ENCODE measurements around the gene ZNF500. TPM values are rescaled to one million over a fixed set of nuclear protein-coding genes. Genes with fewer than 3 reads are reported as not detected.

The ZNF500 gene
- total and polyA plus RNA-seq, 2 donors (not counting 3 experiments of a cell fraction or from before 2014, with no cell fraction given) = 8.6 to 13.5 TPM

- ChIA-PET CTCF (no interaction called here), POLR2A (no interaction called here)
- BruUV-seq (replicated peaks) = no TSS peak
- Histone ChIP-seq H2AFZ (ENCODE audit: low read depth, low read length) (no peak overlapping the region), H3K36me3 (ENCODE audit: control insufficient read depth in 2 of 2, extremely low read depth in 1 of 2, insufficient read depth in 2 of 2, low read length in 2 of 2) (peaks cover 0 to 8% of the 10 kb centered on the region in 2 experiments), H3K4me1 (ENCODE audit: control insufficient read depth, extremely low read depth, insufficient read depth, low read length) (no peaks in the 10 kb centered on the region), H3K9ac (replicated peaks; ENCODE audit: extremely low read depth, insufficient read depth, low read length) (no peak overlapping the region), H3K79me2 (ENCODE audit: control insufficient read depth, insufficient read depth, low read length) (no peaks in the 10 kb centered on the region), H3K9me3 (replicated peaks; ENCODE audit: control insufficient read depth, insufficient read depth, low read length) (no peaks in the 10 kb centered on the region), H4K20me1 (replicated peaks; ENCODE audit: control insufficient read depth, extremely low read depth, insufficient read depth, low read length) (no peaks in the 10 kb centered on the region), H3K27me3 (ENCODE audit: control insufficient read depth in 2 of 2, insufficient read depth in 2 of 2, low read length in 2 of 2) (no peaks in the 10 kb centered on the region), H3K4me3 (replicated peaks in 1 of 3; ENCODE audit: insufficient read depth in 1 of 3, low read depth in 1 of 3, low read length in 3 of 3) (no peak overlapping the region), H3K4me2 (ENCODE audit: insufficient read depth, low read length) (no peak overlapping the region), H3K9me1 (replicated peaks; ENCODE audit: control insufficient read depth, extremely low read depth, insufficient read depth, low read length) (no peaks in the 10 kb centered on the region), H3K27ac (ENCODE audit: insufficient read depth, low read depth, low read length) (no peak overlapping the region)
- dilution Hi-C loops (cut with MboI; ENCODE audit: extremely low pct_ligation_motif_present, low sequenced_read_pairs) = no loop called here
- DNase-seq (ENCODE audit: low read depth, low spot score) (no peak), FAIRE-seq (peak; percentile 81)
- intact Hi-C loops (cut with micrococcal nuclease) = no loop called here
- no peak for TF ChIP-seq MYC (IDR thresholded peaks at IDR 0.05; ENCODE audit: low read depth, low read length)
- no peak for TF ChIP-seq POLR2AphosphoS5 (IDR thresholded peaks at IDR 0.05; ENCODE audit: insufficient read depth, low read depth, low read length)
- no peak for TF ChIP-seq POLR2A (IDR thresholded peaks at IDR 0.05; ENCODE audit: low read depth, low read length)
- TF ChIP-seq EZH2 (IDR thresholded peaks at IDR 0.05; ENCODE audit: borderline replicate concordance, low read depth, low read length, severe bottlenecking) = no peak
- TF ChIP-seq GATA2 (IDR thresholded peaks at IDR 0.05; ENCODE audit: insufficient read depth, insufficient read length, low read depth, low read length) = no peak
Observed at GRCh38 chr16:4709481-4709880, 57.5 kb downstream of the ZNF500 start.

GRCh38 chr16:4706871-4707270, 60.1 kb downstream of the ZNF500 start:
- ChIA-PET CTCF (interaction anchor here (0.7 to 0.8 kb wide), 2 partner anchors 12 to 378 kb away, joined by 3 read pairs; no protein-coding TSS in a partner anchor), POLR2A (no interaction called here)
- Histone ChIP-seq H3K4me3 (replicated peaks in 1 of 3; ENCODE audit: insufficient read depth in 1 of 3, low read depth in 1 of 3, low read length in 3 of 3) (no peak overlapping the region), H3K9me3 (replicated peaks; ENCODE audit: control insufficient read depth, insufficient read depth, low read length) (no peaks in the 10 kb centered on the region), H4K20me1 (replicated peaks; ENCODE audit: control insufficient read depth, extremely low read depth, insufficient read depth, low read length) (no peaks in the 10 kb centered on the region), H3K9ac (replicated peaks; ENCODE audit: extremely low read depth, insufficient read depth, low read length) (no peak overlapping the region), H3K4me2 (ENCODE audit: insufficient read depth, low read length) (no peak overlapping the region), H3K9me1 (replicated peaks; ENCODE audit: control insufficient read depth, extremely low read depth, insufficient read depth, low read length) (no peaks in the 10 kb centered on the region), H3K79me2 (ENCODE audit: control insufficient read depth, insufficient read depth, low read length) (no peaks in the 10 kb centered on the region), H3K27ac (ENCODE audit: insufficient read depth, low read depth, low read length) (no peak overlapping the region), H3K36me3 (ENCODE audit: control insufficient read depth in 2 of 2, extremely low read depth in 1 of 2, insufficient read depth in 2 of 2, low read length in 2 of 2) (peaks cover 0 to 9% of the 10 kb centered on the region in 2 experiments), H2AFZ (ENCODE audit: low read depth, low read length) (no peak overlapping the region), H3K4me1 (ENCODE audit: control insufficient read depth, extremely low read depth, insufficient read depth, low read length) (no peaks in the 10 kb centered on the region), H3K27me3 (ENCODE audit: control insufficient read depth in 2 of 2, insufficient read depth in 2 of 2, low read length in 2 of 2) (no peaks in the 10 kb centered on the region)
- intact Hi-C loops (cut with micrococcal nuclease) = no loop called here
- FAIRE-seq = no peak
- dilution Hi-C loops (cut with MboI; ENCODE audit: extremely low pct_ligation_motif_present, low sequenced_read_pairs) = no loop called here
- no peak for TF ChIP-seq POLR2A (IDR thresholded peaks at IDR 0.05; ENCODE audit: low read depth, low read length)
- no peak for TF ChIP-seq POLR2AphosphoS5 (IDR thresholded peaks at IDR 0.05; ENCODE audit: insufficient read depth, low read depth, low read length)
- TF ChIP-seq MAX (IDR thresholded peaks at IDR 0.05; ENCODE audit: insufficient read depth, insufficient read length) = no peak
- no peak for TF ChIP-seq EZH2 (IDR thresholded peaks at IDR 0.05; ENCODE audit: borderline replicate concordance, low read depth, low read length, severe bottlenecking)
- TF ChIP-seq FOS (IDR thresholded peaks at IDR 0.05; ENCODE audit: borderline replicate concordance, insufficient read depth, low read length) = no peak
- no peak for TF ChIP-seq JUN (IDR thresholded peaks at IDR 0.05; ENCODE audit: borderline replicate concordance, insufficient read depth, insufficient read length, low read depth)
- TF ChIP-seq GATA2 (IDR thresholded peaks at IDR 0.05; ENCODE audit: insufficient read depth, insufficient read length, low read depth, low read length) = no peak
- TF ChIP-seq MYC (IDR thresholded peaks at IDR 0.05; ENCODE audit: low read depth, low read length) = no peak
- no peak for TF ChIP-seq CTCF (IDR thresholded peaks at IDR 0.05; ENCODE audit: extremely low read depth in 1 of 2, insufficient read depth in 1 of 2, low read depth in 1 of 2, low read length in 2 of 2)
- no TSS peak for BruUV-seq (replicated peaks)
- no peak for DNase-seq (ENCODE audit: low read depth, low spot score)
